ENCODE results near the gene MDFI.

The MDFI gene

DNA sequence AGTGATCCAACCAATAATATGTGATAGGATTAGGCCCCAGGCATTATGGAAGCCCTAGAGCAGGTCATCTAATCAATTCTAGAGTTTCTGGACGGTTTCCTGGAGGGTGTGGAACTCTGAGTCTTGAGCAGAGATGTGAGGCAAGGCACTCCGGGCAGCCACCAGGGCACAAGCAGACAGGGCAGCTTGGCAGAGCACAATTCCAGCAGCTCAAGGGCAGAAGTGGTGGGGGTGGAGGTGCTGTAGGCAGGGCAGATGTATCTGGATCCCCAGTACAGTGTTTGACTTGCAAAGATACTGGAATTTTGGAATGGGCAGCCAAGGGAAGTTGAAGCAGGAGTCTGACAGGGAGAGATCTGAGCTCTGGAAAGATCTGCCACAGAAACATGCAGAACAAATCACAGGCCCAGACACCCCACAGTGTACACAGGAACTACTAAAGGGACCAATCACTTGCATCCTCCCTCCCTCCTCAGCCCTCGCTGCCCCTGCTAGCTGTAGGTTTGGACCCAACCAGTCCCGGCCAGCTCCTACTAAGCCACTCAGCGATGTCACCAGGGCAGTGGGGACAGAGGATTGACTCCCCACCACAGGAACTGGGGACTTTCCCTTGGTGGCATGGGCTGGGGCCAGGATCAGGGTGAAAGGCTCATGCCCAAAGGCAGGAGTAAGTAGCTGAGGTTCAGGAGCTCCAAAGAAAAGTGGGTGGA lies 50.1 kb downstream of the MDFI start:
- DNase-seq (ENCODE audit: low read depth in 2 of 2), result no peak

DNA sequence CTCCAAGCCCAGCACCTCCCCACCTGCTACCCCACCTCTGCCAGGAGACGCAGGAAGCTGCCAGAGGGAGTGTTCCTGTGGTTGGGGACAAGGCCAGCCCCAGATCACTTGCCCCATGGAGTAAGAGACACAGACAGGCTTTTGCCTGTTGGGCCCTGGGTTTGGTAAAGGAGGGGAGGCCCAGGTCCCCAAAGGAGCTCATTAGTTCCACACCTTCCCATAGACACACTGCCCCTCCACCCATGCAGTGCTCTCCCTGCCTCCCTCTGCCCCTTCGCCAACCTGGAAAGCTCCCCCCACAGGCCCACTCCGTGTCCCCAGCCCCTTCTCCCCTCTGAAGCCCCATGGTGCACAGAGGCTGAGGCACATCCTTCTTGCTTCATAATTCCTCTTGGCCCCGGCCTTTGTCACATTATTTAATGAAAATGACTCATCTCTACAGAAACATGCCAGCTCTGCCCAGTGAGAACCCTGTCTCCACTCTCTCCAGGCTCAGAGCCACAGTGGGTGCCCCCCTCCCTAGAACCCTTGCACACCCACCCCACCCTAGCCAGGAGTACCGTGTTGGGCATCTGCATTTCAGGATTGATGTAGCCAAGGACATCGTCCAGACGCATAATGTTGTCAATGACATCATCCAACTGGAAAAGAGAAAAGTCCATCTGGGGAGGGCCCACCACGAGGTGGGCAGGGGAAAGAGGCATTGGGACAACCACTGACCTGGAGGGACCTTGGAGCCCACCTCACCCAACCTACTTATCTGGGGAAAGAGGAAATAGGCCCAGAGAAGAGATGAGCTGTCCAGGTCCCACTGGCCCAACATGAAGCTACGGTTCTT lies 51.1 kb downstream of the MDFI start:
- DNase-seq (ENCODE audit: low read depth in 2 of 2), result no peak

DNA sequence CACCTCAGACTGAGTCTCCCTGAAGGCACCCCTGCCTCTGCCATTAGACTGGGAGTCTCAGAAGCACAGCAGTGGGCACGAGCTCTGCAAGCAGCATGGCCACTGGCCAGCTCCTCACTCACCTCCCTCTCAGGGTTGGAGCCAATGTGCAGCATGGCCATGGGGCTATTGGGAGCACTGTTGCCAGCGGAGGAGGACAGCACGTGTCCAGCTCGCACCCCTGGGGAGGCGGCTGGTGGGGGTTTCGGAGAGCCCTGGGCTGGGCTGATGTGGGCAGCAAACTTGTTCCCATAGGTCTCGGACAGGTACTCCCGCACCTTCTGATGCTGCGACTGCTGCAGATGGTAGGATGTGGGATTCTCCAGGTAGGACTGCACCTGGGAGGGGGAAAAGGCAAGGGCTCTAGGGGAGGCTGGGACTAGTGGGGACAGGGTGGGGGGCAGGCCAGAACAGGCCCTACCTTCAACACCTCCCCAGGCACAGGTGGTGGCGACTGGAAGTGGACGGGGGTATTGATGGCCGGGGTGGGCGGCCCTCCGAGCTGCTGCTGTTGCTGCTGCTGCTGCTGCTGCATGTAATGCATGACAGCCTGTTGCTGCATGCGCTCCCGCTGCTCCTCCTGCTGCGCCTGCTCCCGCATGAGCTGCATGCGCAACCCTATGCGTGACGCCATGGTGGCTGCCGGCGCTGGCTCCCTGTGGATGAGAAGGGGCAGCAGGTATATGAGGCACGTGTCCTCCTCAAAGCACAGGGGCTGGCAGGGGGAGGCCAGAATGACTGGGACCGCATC lies 52.5 kb downstream of the MDFI start:
- no peak for DNase-seq (ENCODE audit: low read depth in 2 of 2)

DNA sequence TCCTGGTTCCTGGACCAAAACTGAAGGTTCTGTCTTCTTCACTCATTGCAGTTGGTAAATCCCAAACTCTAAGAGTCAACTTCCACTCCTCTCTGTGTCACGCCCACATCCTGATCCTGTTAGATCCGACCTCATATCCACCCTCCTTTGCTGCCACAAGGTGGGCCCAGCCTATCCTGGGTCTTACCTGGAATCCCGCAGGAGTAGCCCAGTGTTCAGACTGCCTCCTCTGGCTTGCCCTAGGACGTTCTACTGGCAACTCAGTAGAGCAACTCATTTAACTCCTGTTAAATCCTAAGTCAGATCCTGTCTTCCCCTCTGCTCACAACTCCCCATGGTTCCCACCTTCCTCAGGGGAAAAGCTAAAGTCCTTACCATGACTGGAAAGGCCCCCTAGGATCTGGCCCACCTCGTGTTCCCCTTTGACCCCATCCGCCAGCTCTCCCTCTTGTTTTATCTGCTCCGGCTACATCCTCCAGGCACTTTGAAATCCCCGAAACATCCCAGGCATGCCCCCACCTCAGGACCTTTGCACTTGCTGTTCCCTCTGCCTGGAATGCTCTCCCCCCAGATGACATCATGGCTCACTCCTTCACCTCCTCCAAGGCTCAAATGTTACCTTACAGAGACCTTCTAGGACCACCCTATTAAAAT lies 53.3 kb downstream of the MDFI start:
- DNase-seq (ENCODE audit: low read depth in 2 of 2), result no peak

DNA sequence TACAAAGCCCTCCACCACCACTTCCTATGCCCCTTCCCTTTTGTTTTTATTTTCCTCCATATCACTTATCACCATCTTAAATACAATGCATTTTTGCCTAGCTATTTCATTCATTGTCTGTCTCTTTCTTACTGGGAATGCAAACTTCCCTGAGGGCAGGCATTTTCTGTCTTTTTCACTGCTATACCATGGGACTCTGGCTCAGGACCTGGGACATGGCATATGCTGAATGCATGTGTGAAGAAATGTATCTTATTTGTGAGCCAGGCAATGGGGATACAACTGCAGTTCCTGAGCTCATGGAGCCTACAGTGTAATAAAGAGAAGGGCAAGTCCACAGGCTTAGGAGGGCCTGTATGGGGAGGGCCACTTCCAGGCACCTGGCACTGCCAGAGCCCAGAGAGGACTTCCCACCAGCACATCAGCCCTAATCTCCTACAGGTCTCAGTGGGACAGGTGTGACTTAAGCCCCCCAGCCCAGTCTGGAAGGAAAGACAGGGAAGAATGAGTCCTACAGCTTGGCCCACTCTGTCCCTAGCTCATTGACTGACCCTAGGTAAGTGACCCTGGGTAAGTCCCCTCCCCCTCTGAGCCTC lies 53.9 kb downstream of the MDFI start:
- no peak for DNase-seq (ENCODE audit: low read depth in 2 of 2)

DNA sequence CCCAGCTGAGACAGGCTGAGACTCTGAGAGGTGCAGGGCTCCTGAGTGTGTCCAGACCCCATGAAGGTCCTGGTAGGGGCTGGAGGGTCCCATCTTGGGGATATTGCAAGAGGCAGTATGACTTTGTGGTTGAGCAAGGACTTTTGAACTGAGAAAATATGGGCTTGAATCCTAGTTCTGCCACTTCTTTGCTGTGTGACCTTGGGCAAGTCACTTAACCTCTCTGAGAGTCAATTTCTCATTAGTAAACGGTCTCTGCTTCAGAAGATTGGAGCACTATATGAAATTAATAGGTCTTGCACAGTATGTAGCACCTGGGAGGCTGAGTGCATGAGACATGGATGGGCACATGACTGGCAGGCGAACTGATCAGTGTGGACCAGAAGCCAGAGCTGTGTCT lies 54.5 kb downstream of the MDFI start:
- no peak for DNase-seq (ENCODE audit: low read depth in 2 of 2)

DNA sequence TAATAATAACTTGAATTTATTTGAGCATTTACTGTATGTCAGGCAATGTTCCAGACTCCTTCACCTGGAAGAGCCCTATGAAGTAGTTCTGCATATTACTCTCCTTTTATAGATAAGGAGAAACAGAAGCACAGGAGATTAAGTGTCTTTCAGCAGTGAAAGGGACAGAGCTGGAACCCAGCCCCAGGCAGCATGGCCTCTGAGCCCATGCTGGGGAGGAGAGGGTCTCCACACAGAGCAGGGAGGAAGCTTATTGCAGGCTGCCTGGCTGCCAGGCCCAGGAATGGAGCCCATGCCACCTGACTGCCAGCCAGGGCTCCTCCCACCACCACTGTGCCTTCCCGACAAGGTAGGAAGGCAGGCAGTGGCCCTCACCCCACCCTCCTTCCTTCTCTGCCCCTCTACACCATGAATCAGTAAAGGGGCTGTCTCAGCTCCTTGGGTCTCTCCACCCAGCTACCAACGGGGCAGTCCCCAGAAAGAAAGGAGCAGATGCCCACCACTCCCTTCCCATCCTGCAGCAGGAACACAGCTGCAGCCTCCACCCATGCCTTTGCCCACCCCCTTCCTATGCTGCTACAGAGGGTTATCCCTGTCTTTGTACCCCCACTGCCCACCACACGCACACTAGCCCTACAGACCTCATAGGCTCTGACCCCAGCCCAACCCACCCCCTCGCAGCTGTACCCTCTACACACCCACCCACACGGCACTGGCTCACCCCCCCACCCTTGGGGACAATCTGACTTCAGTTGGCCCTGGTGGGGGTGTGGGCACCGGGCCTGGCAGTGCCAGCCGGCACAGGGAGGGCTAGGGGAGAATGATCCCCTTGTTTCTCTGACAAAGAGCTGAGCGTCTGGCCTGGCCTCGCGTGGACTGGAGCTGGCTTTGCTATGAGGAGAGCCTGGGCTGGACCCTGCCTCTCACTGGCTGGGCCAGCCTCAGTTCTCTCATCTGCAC lies 55.3 kb downstream of the MDFI start:
- no peak for DNase-seq (ENCODE audit: low read depth in 2 of 2)

DNA sequence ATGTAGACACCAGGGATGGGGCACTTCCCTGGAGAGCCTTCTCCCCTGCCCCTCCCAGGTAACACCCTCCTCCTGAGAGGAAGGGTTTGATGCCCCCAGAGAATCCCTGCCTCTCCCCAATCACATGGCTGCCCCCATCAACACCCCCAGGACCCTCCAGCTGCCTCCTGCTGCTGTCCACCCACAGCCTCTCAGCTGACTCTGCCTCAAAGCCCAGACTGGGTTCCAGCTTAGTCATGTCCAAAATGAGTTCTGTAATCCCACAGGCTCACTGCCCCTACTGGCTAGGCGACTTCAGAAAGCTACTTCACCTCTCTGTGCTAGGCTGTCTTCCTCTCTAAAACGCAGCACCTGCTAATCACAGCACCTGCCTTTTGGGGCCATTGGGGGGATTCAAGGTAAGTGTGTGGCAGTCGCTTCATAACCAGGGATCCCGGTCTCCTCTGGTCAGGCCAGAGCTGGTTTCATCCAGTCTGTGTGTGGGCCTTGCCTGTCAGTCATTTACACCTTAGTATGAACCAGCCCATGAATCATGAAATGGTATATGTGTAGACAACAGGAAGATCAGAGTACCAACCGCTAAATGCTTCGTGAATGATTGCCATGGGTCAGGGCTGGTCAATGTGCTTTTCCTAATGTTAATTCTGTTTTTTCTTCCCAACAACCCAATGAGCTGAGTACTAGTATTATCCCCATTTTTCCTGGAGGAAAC lies 56.7 kb downstream of the MDFI start:
- DNase-seq (ENCODE audit: low read depth in 2 of 2), result no peak

DNA sequence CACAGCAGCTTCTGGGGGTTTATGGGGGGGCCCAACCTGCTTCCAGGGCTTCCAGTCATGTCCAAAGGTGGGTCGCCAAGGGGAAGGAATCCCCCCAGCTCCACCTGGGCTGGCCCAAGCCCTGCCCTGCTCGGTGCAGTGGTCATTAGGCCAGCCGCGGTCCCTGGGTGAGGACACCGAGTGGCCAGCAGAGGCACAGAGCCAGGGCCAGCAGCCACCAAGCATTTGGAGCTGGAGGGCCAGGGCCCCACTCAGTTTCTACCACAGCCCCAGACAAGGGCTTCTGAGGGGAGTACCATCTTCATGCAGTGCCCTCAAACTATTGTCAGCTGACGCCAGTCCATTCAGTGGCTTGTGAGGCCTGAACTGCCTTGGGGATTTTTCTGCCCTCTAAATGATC lies 57.6 kb downstream of the MDFI start:
- no peak for DNase-seq (ENCODE audit: low read depth in 2 of 2)

DNA sequence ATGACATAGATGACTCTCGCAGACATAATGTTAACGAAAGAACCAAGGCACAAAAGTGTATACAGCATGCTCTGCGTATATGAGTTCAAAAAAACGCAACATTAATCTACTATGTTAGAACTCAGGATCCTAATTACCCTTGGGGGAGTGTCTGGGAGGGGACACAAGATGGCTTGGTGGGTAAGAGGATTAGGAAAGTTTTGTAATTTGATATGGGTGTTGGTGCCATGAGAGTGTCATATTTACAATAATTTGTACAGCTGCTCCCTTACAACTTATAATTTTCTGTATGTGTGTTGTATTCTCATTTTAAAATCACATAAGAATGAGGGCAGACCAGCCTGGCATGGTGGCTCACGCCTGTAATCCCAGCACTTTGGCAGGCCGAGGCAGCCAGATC lies 58.5 kb downstream of the MDFI start:
- DNase-seq (ENCODE audit: low read depth in 2 of 2), result no peak

DNA sequence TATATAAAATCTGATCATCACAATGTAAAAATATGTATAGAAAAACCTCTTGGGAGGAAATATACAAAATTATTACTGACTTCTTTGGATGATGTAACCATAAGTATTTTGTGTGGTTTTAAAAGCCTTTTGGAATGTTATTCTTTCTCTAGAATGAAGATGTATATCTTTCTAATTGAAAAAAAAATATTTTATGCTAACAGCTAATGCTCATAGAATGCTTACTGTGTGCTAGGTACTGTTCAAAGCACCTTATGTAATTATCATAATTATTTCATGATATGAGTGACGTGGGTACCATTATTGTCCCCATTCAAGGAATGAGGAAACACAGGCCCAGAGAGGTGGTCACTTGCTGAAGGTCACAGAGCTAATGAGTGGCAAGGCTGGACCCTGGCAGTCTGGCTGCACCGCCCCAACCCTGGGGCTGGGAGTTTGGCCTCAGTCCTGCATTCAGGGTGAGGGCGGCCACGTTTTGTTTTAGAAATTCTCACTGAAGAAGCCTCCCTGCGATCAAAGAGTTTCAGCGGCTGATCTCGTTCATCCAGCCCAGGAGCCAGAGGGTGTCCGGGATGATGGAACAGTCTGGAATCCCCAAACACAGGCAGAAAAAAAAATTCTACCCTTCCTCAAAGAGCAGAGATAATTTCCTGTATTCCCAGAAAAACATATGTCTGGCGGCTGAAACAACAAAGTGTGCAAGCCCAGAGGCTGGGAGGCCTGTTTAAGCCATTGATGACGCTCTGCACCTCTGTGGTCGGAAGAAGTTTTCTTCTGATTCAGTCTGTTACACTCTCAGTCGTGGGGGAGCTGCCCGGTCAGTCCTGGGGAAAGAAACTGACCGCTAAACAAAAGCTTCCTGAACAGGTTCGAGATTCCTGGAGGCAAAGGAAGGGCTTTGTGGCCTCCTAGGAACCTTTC lies 59.9 kb downstream of the MDFI start:
- no peak for DNase-seq (ENCODE audit: low read depth in 2 of 2)

DNA sequence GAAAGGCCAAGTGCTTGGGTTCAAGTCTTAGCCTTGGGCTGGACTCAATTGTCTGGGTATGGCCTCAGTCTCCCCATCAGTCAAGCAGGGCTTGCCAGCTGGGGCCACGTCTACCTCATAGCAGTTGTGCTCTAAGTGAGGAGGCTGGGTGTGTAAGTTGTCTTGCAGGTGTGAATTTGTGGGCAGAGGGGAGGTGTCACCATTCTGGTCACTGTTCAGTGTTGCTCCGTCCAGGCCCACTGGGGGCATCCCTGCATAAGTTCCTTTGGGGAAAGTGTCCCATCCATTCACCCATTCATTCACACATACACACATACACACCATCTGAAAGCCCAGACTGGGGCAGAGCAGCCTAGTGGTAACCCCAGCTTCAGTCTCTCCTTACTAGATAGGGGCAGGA lies 60.8 kb downstream of the MDFI start:
- DNase-seq (ENCODE audit: low read depth in 2 of 2), result no peak

DNA sequence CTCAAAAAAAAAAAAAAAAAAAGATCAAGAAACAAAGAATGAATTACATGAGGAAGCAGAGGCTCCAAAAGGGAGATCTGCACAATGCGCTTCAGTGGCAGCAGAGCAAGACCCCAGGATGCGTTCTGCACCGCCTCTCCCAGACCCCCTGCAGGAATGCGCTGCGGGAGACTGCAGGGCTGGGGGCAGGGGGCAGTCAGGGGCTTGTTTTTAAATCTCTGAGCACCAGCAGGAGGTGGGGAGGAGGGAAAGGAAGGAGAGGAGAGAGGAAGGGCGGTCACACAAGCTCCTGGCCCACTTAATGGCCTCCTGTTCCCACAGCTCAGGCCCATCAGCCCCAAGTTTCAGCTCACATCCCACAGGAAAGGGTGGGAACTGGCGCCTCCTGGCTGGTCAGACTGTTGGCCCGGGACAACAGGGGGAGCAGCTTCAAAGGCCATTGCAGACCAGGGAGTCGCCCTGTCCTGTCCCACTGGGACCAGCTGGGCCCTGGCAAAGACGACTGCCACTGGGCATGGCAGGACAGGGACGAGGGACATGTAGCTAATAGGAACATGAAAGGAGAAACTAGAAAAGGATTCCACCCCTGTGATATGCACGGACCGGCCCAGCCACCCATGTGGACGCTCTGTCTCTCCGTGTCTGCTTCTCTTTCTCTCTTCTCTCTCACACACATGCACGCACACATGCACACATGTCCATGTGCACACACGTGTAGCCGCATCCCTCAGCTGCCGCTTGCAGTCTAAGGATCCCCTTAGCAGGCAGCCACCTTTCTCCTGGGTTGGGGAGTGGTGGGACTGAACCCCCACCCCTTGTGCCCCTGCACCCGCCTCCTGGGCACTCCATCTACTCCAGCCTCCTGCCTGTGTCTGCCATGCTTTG lies 62.4 kb downstream of the MDFI start:
- DNase-seq (ENCODE audit: low read depth in 2 of 2), result no peak

DNA sequence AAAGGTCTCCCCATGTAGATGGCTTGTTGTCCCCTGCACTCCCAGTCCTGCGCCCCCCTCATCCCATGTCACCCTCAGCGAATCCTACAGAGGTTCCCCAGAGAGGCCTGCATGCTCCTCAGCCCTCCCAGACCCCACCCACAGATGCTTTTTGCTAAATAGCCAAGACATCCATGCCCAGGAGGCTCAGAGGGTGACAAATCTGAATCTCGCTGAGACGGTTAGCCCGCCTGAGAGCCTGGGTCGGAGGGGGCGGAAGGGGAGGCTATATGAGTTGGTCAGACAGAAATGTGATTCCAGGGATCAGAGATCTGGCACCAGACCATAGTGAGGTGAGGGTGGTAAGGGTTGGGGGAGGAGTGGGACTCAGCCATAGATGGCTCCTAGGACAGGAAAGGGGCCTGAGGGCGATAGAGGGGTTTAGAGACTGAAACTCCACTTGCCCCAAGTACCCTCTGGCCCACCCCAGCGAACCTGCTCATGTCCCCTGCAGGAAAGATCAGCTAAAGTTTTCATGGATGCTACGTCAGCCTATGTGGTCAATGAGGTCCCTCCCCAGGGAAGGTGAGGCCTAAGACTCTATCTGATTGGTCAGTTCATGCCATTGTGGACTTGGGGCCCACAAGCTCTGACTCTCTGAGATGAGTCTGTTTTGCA lies 63.9 kb downstream of the MDFI start:
- no peak for DNase-seq (ENCODE audit: low read depth in 2 of 2)

DNA sequence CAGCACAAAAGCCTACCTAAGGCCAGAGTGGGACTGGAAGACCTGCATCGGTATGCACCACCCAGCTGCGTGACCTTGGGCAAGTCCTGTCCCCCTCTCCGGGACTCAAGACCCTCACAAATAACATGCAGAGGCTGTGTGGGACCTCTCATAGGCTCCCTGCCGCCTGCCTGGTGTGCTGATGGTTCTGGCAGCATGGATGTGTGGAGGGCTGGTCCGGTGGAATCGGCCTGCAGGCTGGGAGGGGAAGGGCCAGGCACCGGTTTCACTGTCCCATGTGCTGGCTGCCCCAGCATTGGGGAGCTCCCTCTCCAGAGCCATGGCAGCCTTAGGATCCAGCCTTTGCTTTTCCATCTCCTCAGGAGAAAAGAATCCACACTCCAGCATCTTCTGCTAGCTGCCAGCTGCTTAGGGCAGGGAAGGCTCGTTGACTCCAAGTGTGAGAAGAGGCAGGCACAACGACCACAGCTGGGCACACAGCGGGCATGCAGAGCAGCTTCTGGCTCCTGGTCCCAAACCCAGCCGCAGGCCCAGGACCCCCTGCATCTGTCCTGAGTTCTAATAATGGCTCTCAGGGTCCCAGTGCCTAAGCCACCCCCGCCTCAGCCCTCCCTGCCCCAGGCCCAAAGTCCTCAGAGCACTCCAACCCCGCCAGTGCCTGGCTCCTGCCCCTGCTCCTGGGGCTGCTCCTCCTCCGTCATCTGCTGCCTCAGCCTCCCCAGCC lies 64.7 kb downstream of the MDFI start:
- DNase-seq (ENCODE audit: low read depth in 2 of 2), result no peak

Measured in stimulated activated CD4-positive, alpha-beta T cell treated with anti-CD3 and anti-CD28 coated beads, Interleukin-1b, Interleukin-23, amount 100 ng/mL, for 1 hour (primary cell).